ENCODE measurements around the gene COL27A1. TPM values are rescaled to one million over a fixed set of nuclear protein-coding genes. Genes with fewer than 3 reads are reported as not detected.

The COL27A1 gene
- total and polyA plus RNA-seq, 2 donors (not counting 3 experiments of a cell fraction or from before 2014, with no cell fraction given) = 14.7 to 49.1 TPM

GRCh38 chr9:114107286-114108001 is 47.9 kb upstream of the COL27A1 start:
- no peaks in the 10 kb centered on the region for H3K79me2 ChIP-seq (ENCODE audit: control insufficient read depth, insufficient read depth, low read length)
- no peak for DNase-seq (ENCODE audit: low read depth, low spot score)
- H3K4me1 ChIP-seq (ENCODE audit: control insufficient read depth, extremely low read depth, insufficient read depth, low read length) = peaks cover 10% of the 10 kb centered on the region
- H3K9me1 ChIP-seq (replicated peaks; ENCODE audit: control insufficient read depth, extremely low read depth, insufficient read depth, low read length) = no peaks in the 10 kb centered on the region
- no peaks in the 10 kb centered on the region for H3K9me3 ChIP-seq (replicated peaks; ENCODE audit: control insufficient read depth, insufficient read depth, low read length)
- H3K36me3 ChIP-seq (ENCODE audit: control insufficient read depth in 2 of 2, extremely low read depth in 1 of 2, insufficient read depth in 2 of 2, low read length in 2 of 2) = no peaks in the 10 kb centered on the region
- H3K4me3 ChIP-seq (replicated peaks in 1 of 3; ENCODE audit: insufficient read depth in 1 of 3, low read depth in 1 of 3, low read length in 3 of 3) = no peak overlapping the region
- no peak overlapping the region for H3K9ac ChIP-seq (replicated peaks; ENCODE audit: extremely low read depth, insufficient read depth, low read length)
- ChIA-PET CTCF (interaction anchor here (0.7 to 6.5 kb wide), 54 partner anchors 8 to 546 kb away, joined by 3 to 277 read pairs (median 8); partner anchors contain the start of genes COL27A1 and KIF12), POLR2A (no interaction called here)
- intact Hi-C loops (cut with micrococcal nuclease) = loop anchor here (1.0 kb wide), 6 partner anchors 25 to 370 kb away; partner anchors contain the start of gene COL27A1
- peaks cover 0 to 2% of the 10 kb centered on the region in 2 experiments for H3K27me3 ChIP-seq (ENCODE audit: control insufficient read depth in 2 of 2, insufficient read depth in 2 of 2, low read length in 2 of 2)
- no peak overlapping the region for H3K27ac ChIP-seq (ENCODE audit: insufficient read depth, low read depth, low read length)
- no peaks in the 10 kb centered on the region for H4K20me1 ChIP-seq (replicated peaks; ENCODE audit: control insufficient read depth, extremely low read depth, insufficient read depth, low read length)
- peak overlapping the region; percentile 36 for H2AFZ ChIP-seq (ENCODE audit: low read depth, low read length)
- no peak for FAIRE-seq
- dilution Hi-C loops (cut with MboI; ENCODE audit: extremely low pct_ligation_motif_present, low sequenced_read_pairs) = no loop called here
- BruUV-seq (replicated peaks) = no TSS peak
- no peak overlapping the region for H3K4me2 ChIP-seq (ENCODE audit: insufficient read depth, low read length)
- TF ChIP-seq FOS (IDR thresholded peaks at IDR 0.05; ENCODE audit: borderline replicate concordance, insufficient read depth, low read length) (no peak), POLR2A (IDR thresholded peaks at IDR 0.05; ENCODE audit: low read depth, low read length) (no peak)

GRCh38 chr9:114108016-114108833 is 47.1 kb upstream of the COL27A1 start:
- BruUV-seq (replicated peaks) = no TSS peak
- POLR2A ChIA-PET = interaction anchor here (0.6 kb wide), 1 partner anchor 182 kb away, joined by 3 read pairs; no protein-coding TSS in a partner anchor

More at GRCh38 chr9:114108016-114108833, 47.1 kb upstream of the COL27A1 start:
- CTCF ChIA-PET = interaction anchor here (0.6 to 6.5 kb wide), 70 partner anchors 8 to 888 kb away, joined by 3 to 277 read pairs (median 6); partner anchors contain the start of genes AKNA, COL27A1, FKBP15 and KIF12
- Histone ChIP-seq H3K79me2 (ENCODE audit: control insufficient read depth, insufficient read depth, low read length) (no peaks in the 10 kb centered on the region), H3K4me1 (ENCODE audit: control insufficient read depth, extremely low read depth, insufficient read depth, low read length) (peaks cover 10% of the 10 kb centered on the region), H3K4me3 (replicated peaks in 1 of 3; ENCODE audit: insufficient read depth in 1 of 3, low read depth in 1 of 3, low read length in 3 of 3) (no peak overlapping the region), H3K9me1 (replicated peaks; ENCODE audit: control insufficient read depth, extremely low read depth, insufficient read depth, low read length) (no peaks in the 10 kb centered on the region), H3K9ac (replicated peaks; ENCODE audit: extremely low read depth, insufficient read depth, low read length) (no peak overlapping the region), H3K36me3 (ENCODE audit: control insufficient read depth in 2 of 2, extremely low read depth in 1 of 2, insufficient read depth in 2 of 2, low read length in 2 of 2) (no peaks in the 10 kb centered on the region), H4K20me1 (replicated peaks; ENCODE audit: control insufficient read depth, extremely low read depth, insufficient read depth, low read length) (no peaks in the 10 kb centered on the region), H3K9me3 (replicated peaks; ENCODE audit: control insufficient read depth, insufficient read depth, low read length) (no peaks in the 10 kb centered on the region), H3K4me2 (ENCODE audit: insufficient read depth, low read length) (no peak overlapping the region), H3K27me3 (ENCODE audit: control insufficient read depth in 2 of 2, insufficient read depth in 2 of 2, low read length in 2 of 2) (peaks cover 3 to 7% of the 10 kb centered on the region in 2 experiments), H3K27ac (ENCODE audit: insufficient read depth, low read depth, low read length) (no peak overlapping the region), H2AFZ (ENCODE audit: low read depth, low read length) (peak overlapping the region; percentile 36)
- TF ChIP-seq FOS (IDR thresholded peaks at IDR 0.05; ENCODE audit: borderline replicate concordance, insufficient read depth, low read length) (no peak), POLR2A (IDR thresholded peaks at IDR 0.05; ENCODE audit: low read depth, low read length) (no peak), CTCF (IDR thresholded peaks at IDR 0.05; ENCODE audit: extremely low read depth in 1 of 2, insufficient read depth in 1 of 2, low read depth in 1 of 2, low read length in 2 of 2) (peak; percentile 97 to 99)
- intact Hi-C loops (cut with micrococcal nuclease) = loop anchor here (1.0 kb wide), 6 partner anchors 26 to 371 kb away; partner anchors contain the start of gene COL27A1
- FAIRE-seq (peak; percentile 82), DNase-seq (ENCODE audit: low read depth, low spot score) (peak; percentile 74)
- dilution Hi-C loops (cut with MboI; ENCODE audit: extremely low pct_ligation_motif_present, low sequenced_read_pairs) = no loop called here

Data from endothelial cell of umbilical vein (primary cell).